Transverse colon (tissue), 4 donors: ENCODE results near the gene PLXNA2.

Experiments
- EP300 ChIP-seq: sonication (generic); formaldehyde crosslinking; IDR thresholded peaks from one replicate; pipeline ENCODE4 v1.6.1; 2017; ENCODE audit warnings: antibody characterized with exemption, low read depth
- POLR2AphosphoS5 ChIP-seq, 3 donors: sonication (generic); formaldehyde crosslinking; IDR thresholded peaks; one replicate each; pipeline ENCODE4 v1.6.1; 2016; ENCODE audit warnings: antibody characterized with exemption in 3 of 3
- TF ChIP-seq, protein P1 (sequence below), 5 experiments: fragments of 200-600 bp in 3 of 5; fragments of 450-650 bp in 2 of 5; sonication (generic) in 3 of 5; IDR thresholded peaks; 1 replicate in 2 of 5; 2 replicates in 3 of 5; pipeline ENCODE4 v1.5.1; 2016 to 2017; ENCODE audit warnings: antibody characterized with exemption in 5 of 5, inconsistent platforms in 3 of 5, mild to moderate bottlenecking in 2 of 5, moderate library complexity in 1 of 5

DNA sequence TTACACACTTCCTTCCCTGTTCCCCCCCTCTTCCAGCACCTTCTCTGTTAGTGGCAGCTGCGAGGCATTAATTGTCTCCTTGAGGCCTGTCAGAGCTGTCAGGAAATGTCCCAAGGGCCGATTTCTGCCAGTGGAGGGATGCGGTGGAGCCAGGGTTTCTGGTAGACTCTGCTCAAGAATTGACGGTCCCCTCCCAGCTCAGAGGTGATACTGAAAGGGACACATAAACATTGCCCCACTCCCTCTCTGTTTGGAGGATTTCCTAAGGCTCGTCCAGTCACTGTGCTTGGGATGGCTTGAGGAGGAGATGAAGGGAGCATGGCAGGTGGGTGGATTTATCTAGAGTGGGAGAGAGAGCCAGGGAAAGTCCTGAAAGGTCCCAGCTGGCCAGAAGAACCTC lies 271.8 kb downstream of the PLXNA2 start:
- TF ChIP-seq, protein P1, sequence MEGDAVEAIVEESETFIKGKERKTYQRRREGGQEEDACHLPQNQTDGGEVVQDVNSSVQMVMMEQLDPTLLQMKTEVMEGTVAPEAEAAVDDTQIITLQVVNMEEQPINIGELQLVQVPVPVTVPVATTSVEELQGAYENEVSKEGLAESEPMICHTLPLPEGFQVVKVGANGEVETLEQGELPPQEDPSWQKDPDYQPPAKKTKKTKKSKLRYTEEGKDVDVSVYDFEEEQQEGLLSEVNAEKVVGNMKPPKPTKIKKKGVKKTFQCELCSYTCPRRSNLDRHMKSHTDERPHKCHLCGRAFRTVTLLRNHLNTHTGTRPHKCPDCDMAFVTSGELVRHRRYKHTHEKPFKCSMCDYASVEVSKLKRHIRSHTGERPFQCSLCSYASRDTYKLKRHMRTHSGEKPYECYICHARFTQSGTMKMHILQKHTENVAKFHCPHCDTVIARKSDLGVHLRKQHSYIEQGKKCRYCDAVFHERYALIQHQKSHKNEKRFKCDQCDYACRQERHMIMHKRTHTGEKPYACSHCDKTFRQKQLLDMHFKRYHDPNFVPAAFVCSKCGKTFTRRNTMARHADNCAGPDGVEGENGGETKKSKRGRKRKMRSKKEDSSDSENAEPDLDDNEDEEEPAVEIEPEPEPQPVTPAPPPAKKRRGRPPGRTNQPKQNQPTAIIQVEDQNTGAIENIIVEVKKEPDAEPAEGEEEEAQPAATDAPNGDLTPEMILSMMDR (IDR thresholded peaks at IDR 0.05) = no peak
- no peak for TF ChIP-seq EP300
- no peak for TF ChIP-seq POLR2AphosphoS5 (IDR thresholded peaks at IDR 0.05)
